Amygdala (tissue), 56 donors: ENCODE data around the gene TMEM95.
"Not testable (repeated sequence)": the region's sequence is repeated elsewhere in the genome, so short reads cannot be mapped to it uniquely, and the experiment has no call there.

Source experiments
- DNase-seq, 56 donors: peaks; one replicate each; lab custom pipeline; 2025; lab: John Stamatoyannopoulos, UW

The TMEM95 gene

GRCh38 chr17:7341842-7342241, 13.1 kb upstream of the TMEM95 start:
- no peak for DNase-seq

GRCh38 chr17:7343250-7343649, 11.7 kb upstream of the TMEM95 start:
- DNase-seq = no peak

- no peak for DNase-seq
Measured at GRCh38 chr17:7346761-7347614, 8.0 kb upstream of the TMEM95 start.

- no peak for DNase-seq
Measured at GRCh38 chr17:7347630-7348477, 7.1 kb upstream of the TMEM95 start.

- no peak for DNase-seq
Measured at GRCh38 chr17:7348478-7349242, 6.3 kb upstream of the TMEM95 start.

- peak in 54 of 56 donors; percentile 29 to 89 (median 74) for DNase-seq
Measured at GRCh38 chr17:7351665-7352502, 3.1 kb upstream of the TMEM95 start, which contains the start of gene KCTD11. Gene KCTD11, plus strand, starts transcription at chr17:7352162.

- peak in 1 of 56 donors; percentile 49 for DNase-seq
Measured at GRCh38 chr17:7352503-7352889, 2.5 kb upstream of the TMEM95 start.

GRCh38 chr17:7352910-7353635, 1.9 kb upstream of the TMEM95 start:
- no peak for DNase-seq

GRCh38 chr17:7354262-7354843, 603 bp upstream of the TMEM95 start:
- DNase-seq = peak in 12 of 56 donors; percentile 10 to 68 (median 21)

- DNase-seq = peak in 1 of 56 donors; percentile 37
Measured at GRCh38 chr17:7355573-7355972, 617 bp downstream of the TMEM95 start.

GRCh38 chr17:7356072-7356549, 1.2 kb downstream of the TMEM95 start:
- peak in 42 of 56 donors; percentile 5 to 77 (median 47) for DNase-seq

GRCh38 chr17:7356756-7357155, 1.8 kb downstream of the TMEM95 start:
- DNase-seq = no peak

GRCh38 chr17:7357381-7357780, 2.4 kb downstream of the TMEM95 start:
- no peak for DNase-seq

- no peak for DNase-seq
Measured at GRCh38 chr17:7361906-7362305, 7.0 kb downstream of the TMEM95 start.

- DNase-seq = no peak
Measured at GRCh38 chr17:7363311-7363710, 8.4 kb downstream of the TMEM95 start.

- not testable (repeated sequence) for DNase-seq
Measured at GRCh38 chr17:7365963-7366362, 11.0 kb downstream of the TMEM95 start.

GRCh38 chr17:7367083-7367482, 12.1 kb downstream of the TMEM95 start:
- no peak for DNase-seq

- DNase-seq = no peak
Measured at GRCh38 chr17:7367918-7368598, 13.1 kb downstream of the TMEM95 start.
